Measurements from ENCODE around the gene SLC2A4RG. TPM values are rescaled to one million over a fixed set of nuclear protein-coding genes. Genes with fewer than 3 reads are reported as not detected.
A peak's percentile ranks its signal among the peaks of the same experiment; 100 is the strongest.

Gene SLC2A4RG
- total RNA-seq, 4 donors from 2014 or later: 10.5 to 120 (median 41.0) TPM

- peak; percentile 36 to 44 for DNase-seq
- Histone ChIP-seq H3K36me3 (no peaks in the 10 kb centered on the region), H3K4me1 (peaks cover 6 to 8% of the 10 kb centered on the region in 2 donors), H3K27ac (peak overlapping the region; percentile 73 to 94), H3K9me3 (no peaks in the 10 kb centered on the region), H3K27me3 (no peaks in the 10 kb centered on the region), H3K4me3 (peak overlapping the region; percentile 40 to 87)
- TF ChIP-seq CTCF (IDR thresholded peaks at IDR 0.05) (no peak), POLR2A (IDR thresholded peaks at IDR 0.05) (no peak)
- intact Hi-C loops (cut with DNase I; ENCODE audit: low total_unique reads): no loop called here
Measured at GRCh38 chr20:63706852-63707557, 32.6 kb upstream of the SLC2A4RG start.

GRCh38 chr20:63707558-63708300, 31.8 kb upstream of the SLC2A4RG start, which contains the start of the genes ARFRP1 and ZGPAT:
Gene ARFRP1 (minus strand): TSS chr20:63707976. CDS start chr20:63707091, 885 bp downstream.
Gene ZGPAT (plus strand): TSS chr20:63708039. CDS start chr20:63708581, 542 bp downstream.
- Histone ChIP-seq H3K4me1 (peaks cover 6 to 8% of the 10 kb centered on the region in 2 donors), H3K27me3 (no peaks in the 10 kb centered on the region), H3K27ac (peak within 1 kb of the TSS; percentile 73 to 94), H3K4me3 (peak within 1 kb of the TSS; percentile 40 to 87), H3K9me3 (no peaks in the 10 kb centered on the region), H3K36me3 (no peaks in the 10 kb centered on the region)
- TF ChIP-seq CTCF (IDR thresholded peaks at IDR 0.05) (peak in 1 of 4 experiments; percentile 43), POLR2A (IDR thresholded peaks at IDR 0.05) (peak; percentile 25 to 66)
- peak; percentile 85 to 90 for DNase-seq
- intact Hi-C loops (cut with DNase I; ENCODE audit: low total_unique reads): no loop called here

DNA sequence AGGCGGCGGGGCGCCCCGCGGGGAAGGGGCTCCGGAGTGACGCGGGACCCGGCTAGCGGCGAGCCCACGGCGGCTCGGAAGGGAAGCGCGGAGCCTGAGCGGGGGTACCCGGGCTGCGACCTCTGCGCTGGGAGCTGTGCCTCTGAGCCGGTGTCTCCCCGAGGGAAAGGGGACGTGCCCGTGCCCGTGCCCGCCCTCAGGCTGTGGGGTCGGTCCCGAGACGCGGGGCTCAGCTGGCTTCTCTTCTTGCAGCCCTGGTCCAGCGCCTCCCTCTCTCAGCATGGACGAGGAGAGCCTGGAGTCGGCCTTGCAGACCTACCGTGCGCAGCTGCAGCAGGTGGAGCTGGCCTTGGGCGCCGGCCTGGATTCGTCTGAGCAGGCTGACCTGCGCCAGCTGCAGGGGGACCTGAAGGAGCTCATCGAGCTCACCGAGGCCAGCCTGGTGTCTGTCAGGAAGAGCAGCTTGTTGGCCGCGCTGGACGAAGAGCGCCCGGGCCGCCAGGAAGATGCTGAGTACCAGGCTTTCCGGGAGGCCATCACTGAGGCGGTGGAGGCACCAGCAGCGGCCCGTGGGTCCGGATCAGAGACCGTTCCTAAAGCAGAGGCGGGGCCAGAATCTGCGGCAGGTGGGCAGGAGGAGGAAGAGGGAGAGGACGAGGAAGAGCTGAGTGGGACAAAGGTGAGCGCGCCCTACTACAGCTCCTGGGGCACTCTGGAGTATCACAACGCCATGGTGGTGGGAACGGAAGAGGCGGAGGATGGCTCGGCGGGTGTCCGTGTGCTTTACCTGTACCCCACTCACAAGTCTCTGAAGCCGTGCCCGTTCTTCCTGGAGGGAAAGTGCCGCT, 31.1 kb upstream of the SLC2A4RG start:
- intact Hi-C loops (cut with DNase I; ENCODE audit: low total_unique reads): no loop called here
- Histone ChIP-seq H3K4me1 (peaks cover 6 to 8% of the 10 kb centered on the region in 2 donors), H3K4me3 (peak overlapping the region; percentile 40 to 87), H3K27me3 (no peaks in the 10 kb centered on the region), H3K36me3 (no peaks in the 10 kb centered on the region), H3K27ac (peak overlapping the region; percentile 50 to 94), H3K9me3 (no peaks in the 10 kb centered on the region)
- DNase-seq: peak in 1 of 2 donors; percentile 20
- TF ChIP-seq POLR2A (IDR thresholded peaks at IDR 0.05) (no peak), CTCF (IDR thresholded peaks at IDR 0.05) (no peak)

DNA sequence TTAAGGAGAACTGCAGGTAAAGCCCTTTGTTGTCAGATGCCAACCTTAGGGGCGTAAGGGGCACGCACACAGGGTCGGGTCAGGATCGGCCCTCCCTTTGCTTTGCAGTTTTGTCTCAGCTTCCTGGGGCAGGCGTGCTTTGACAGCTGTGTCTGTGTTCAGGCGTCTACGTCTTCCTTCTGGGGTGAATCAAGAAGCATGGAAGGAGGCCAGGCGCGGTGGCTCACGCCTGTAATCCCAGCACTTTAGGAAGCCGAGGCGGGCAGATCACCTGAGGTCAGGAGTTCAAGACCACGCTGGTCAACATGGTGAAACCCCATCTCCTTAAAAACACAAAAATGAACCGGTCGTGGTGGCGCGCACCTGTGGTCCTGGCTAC, 30.4 kb upstream of the SLC2A4RG start:
- Histone ChIP-seq H3K36me3 (no peaks in the 10 kb centered on the region), H3K27me3 (no peaks in the 10 kb centered on the region), H3K9me3 (no peaks in the 10 kb centered on the region), H3K27ac (no peak overlapping the region), H3K4me3 (no peak overlapping the region), H3K4me1 (peaks cover 6 to 8% of the 10 kb centered on the region in 2 donors)
- DNase-seq: no peak
- intact Hi-C loops (cut with DNase I; ENCODE audit: low total_unique reads): no loop called here
- no peak for TF ChIP-seq CTCF (IDR thresholded peaks at IDR 0.05)
- no peak for TF ChIP-seq POLR2A (IDR thresholded peaks at IDR 0.05)
